Epidermal melanocyte (primary cell): ENCODE measurements around the gene COL2A1.
A peak's percentile ranks its signal among the peaks of the same experiment; 100 is the strongest.
"Not testable (repeated sequence)": the region's sequence is repeated elsewhere in the genome, so short reads cannot be mapped to it uniquely, and the experiment has no call there.

ENCODE experiments used
- DNase-seq: peaks from one replicate; pipeline ENCODE4 v3.0.0; 2011; ENCODE audit warnings: low spot score; ENCODE audit not compliant: insufficient read length

COL2A1 gene

DNA sequence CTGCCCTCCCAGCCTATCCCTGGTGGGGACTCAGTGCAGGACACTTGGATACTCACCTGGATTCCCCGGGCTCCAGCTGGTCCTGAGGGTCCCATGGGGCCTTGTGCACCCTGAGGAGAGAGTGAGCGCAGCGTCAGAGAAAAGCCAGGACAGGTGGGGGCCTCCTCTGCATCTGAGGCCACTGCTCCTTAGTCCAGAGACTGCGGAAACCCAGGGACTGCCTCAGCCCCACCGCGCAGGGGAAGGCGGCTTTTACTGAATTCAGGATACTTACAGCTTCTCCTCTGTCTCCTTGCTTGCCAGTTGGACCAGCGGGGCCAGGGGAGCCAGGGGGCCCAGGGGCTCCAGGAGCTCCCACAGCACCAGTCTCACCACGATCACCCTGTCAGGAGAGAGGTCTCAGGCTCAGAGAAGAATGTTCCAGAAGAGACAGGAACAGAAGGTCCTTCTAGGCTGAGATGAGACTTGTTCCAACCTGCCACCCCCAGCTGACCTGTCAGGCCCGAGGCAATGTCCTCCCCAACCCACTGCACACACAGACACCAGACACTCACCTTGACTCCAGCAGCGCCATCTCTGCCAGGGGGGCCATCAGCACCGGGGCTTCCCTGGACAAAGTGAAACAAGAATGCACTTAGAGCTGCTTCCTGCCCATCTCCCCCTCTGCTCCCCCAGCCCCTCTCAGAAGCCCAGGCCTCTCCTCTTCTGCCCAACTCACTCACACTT lies 27.1 kb downstream of the COL2A1 start:
- DNase-seq = no peak

DNA sequence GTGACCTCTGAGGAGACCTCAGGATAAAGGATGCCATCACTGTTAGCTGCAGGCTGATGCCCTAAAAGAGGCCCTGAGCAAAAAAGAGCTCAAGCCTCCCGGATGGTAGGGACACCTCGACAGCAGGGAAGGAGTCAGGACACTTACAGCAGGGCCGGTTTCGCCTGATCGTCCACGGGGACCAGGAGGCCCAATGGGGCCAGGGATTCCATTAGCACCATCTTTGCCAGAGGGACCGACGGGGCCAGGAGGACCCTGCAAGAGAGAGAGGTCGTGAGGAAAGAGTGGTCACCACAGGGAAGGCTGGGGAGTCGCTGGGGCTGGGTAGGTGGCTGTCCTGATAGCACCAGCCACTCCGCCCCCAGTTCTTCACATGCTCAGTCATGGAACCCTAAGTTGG lies 28.5 kb downstream of the COL2A1 start:
- DNase-seq = no peak

DNA sequence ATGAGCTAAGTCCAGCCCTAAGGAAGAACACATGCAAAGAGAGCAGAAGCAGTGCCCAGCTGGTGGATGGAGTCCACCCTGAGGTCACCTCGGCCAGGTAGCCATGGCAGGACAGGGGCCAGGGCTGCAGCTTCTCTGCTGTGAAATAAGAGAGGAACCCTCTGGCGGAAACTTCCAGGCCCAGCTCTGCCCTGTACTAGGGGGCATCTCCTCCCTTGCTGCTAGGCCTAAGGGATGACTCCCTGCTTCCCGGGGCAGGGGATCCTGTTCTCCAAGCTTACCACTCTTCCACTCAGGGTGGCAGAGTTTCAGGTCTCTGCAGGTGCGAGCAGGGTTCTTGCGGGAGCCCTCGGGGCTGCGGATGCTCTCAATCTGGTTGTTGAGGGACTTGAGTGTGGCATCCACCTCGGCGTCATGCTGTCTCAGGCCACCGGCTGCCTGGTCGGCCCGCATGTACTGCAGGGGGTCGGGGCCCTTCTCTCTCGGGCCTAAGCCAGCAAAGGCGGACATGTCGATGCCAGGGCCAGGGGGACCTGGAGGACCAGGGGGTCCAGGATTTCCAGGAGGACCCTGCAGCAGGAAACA lies 29.1 kb downstream of the COL2A1 start:
- DNase-seq = no peak

DNA sequence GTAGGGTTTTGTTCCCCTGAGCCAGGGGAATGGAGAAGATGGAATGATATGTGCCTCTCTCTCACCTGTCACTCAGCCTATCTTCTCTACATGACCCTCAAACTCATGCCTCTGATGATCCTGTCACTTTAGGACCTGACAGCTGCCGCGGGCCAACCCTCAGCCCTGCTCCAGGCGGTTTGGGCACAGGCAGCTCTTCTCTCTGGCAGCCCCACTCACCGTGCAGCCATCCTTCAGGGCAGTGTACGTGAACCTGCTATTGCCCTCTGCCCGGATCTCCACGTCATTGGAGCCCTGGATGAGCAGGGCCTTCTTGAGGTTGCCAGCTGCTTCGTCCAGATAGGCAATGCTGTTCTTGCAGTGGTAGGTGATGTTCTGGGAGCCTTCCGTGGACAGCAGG lies 30.4 kb downstream of the COL2A1 start:
- no peak for DNase-seq

DNA sequence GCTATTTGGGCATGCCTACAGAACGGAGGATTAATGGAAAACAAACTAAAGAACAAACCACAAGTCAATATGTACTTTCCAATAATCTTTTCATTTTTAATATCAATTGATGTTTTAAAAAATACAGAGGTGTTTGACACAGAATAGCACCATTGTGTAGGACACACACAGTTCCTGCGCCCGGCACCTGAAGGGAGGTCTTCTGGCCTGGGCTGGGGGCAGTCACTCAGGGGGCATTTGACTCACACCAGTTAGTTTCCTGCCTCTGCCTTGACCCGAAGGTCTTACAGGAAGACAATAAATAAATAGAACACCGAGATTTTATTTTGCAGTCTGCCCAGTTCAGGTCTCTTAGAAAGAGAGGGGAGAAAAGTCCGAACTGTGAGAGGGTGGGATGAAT lies 31.4 kb downstream of the COL2A1 start:
- DNase-seq = no peak

DNA sequence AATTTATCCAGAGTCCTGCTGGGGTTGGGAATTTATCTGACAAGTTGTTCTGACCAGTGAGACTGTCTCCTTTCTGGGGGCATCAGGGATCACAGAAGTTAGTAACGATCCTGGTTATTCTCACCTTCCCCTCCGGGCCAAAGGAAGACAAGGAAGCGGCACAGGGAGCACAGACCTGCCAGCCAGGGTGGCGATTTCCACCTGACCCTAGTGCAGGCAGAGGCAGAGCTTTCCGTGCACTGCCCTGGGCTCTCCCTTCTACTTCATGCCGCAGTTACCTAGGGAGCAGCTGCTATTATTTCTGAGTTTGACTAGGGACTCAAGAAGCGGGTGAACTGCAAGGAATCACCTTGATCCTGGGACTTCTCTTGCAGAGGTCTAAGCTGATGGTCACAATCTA lies 33.4 kb downstream of the COL2A1 start:
- no peak for DNase-seq

DNA sequence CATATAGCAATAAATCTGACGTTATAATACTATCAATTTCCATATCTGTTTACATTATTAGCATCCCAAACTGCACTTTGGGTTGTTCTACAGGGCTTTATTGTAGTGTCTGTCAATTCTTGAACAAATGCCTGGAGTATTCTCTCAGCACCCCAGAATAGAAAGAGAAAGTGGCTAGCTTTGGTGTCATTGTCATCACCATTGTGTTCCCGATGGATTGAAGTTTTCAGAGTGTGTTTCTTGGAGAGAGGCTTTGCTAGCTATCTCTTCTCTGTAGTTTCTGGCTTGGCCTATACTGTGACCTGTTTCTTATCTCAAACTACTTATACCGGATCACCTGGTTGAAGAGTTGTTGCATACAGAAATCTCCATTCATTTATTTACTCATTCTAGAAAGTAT lies 34.4 kb downstream of the COL2A1 start:
- DNase-seq = no peak

DNA sequence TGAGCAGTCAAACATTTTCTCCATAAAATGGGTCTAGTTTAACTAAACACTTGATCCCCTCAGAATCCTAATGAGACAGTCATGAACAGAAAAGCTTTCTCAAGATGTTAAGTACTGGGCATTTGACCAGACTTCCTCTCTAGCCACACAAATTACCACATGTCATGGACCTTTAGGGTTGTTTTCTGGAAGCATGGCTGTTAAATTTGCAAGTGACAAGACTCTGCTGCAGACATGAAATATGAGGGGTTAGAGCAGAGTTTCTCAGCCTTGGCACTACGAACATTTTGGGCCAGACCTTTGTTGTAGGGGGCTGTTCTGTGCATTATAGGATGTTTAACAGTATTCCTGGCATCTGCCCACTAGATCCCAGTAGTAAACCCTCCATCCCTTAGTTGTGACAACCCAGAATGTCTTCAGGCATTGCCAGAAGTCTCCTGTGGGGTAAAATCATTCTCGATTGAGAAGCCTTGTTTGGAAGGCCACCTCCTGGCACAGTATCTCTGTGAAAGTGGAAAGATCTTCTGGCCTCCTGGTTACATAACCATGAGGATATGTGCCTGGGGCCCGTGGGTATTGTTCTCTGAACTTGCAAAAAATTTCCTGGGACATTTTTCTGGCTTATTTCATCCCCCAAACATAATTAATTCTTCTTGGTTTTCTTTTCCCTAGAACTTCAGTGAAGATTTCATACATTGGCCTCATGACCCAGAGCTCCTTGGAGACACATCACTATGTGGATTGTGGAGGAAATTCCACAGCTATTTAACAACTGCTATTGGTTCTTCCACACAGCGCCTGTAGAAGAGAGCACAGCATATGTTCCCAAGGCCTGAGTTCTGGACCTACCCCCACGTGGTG lies 36.6 kb downstream of the COL2A1 start:
- DNase-seq = no peak

DNA sequence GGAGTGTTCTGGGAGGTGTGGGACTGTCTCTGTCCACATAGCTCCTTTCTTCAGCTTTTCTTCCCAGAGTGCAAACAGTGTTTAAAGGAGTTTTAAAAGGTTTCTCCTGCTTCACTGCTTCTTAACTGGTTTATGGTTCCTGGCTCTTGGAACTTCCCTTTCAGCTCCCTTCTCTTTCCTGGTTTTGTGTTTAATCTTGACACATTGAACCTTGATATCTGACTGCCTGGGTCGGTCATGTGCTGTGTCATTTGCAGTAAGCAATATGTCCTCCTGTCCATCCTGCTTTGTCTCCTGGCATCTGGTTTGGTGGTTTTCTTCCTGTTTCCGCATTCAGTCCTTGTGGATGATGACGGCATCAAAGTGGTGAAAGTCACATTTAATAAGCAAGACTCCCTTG lies 38.7 kb downstream of the COL2A1 start:
- DNase-seq = no peak

DNA sequence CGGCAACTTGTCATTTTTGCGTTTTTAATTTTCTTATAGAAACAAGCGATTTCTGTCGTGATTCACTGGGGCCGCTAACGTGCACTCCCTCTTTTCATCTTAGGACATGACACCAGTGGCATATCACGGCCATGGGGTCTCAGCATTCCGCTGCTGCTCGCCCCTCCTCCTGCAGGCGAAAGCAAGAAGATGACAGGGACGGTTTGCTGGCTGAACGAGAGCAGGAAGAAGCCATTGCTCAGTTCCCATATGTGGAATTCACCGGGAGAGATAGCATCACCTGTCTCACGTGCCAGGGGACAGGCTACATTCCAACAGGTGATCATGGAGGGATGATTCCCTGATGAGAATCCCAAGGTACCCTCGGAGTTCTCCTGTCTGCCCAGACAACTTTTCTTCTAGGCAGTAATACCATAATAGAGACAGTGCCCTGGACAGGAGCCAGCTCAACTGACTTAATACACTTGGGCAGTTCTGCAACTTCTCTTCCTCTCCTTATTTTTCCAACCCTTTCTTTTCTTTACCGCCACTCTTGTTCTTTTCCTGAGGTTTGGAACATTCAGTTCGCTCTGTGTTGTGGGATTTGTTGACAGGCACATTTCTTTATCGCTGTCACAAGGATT lies 40.1 kb downstream of the COL2A1 start:
- no peak for DNase-seq

DNA sequence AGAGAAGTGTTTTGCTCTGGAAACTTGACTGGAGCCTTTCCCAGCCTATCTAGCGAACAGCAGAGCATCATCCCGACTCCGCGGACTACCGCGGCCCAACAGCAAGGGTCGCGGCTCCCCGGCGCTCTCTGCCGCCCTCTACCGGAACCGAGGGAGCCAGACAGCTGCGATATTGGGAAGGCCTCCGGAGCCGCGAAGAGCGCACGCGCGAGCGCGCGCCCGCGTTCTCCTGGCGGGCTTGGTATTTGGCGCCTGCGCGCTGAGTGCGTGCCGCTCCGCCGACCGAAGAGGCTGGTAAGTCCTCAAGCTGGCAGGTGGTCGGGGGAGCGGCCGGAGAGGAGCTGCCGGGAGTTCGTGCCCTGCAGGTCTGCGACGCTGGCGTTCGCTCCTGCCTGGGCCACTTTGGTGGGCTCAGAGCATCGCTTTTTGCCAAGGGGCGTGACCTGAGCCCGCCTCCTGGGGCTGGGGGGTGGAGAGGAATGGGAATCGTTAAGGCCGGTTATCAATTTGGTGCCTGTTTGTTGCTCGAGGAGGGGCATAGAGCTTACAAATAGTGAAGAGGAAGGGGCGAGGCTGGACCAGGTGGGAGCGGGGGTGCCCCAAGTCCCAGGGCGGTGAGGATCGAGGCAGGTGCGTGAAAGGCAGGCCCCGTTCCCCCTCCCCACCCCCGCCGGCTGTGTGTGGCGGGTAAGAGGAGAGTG lies 40.8 kb downstream of the COL2A1 start, which contains the start of gene TMEM106C:
Gene TMEM106C, plus strand, starts transcription at position 257 of the 701 bp plus-strand sequence. CDS start 641 bp downstream, outside the sequence.
- peak; percentile 90 for DNase-seq

DNA sequence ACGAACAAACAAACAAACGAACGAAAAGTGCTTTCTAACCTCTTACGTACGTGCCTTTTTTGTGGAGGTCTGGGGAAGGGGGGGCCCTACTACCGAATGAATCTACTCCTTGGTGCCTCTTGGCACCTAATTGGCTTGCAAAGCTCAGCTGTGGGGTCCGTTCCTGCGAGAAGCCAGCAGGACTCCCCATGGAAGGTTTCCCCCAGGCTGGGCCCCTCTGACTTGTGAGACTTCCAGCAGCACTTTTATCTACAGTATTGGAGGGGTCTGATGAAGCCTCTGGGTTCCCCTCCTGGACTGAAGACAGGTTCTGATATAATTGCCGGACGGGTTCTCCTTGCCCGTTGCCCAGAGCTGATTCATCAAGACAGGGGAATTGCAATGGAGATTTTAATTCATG lies 42.1 kb downstream of the COL2A1 start:
- no peak for DNase-seq

DNA sequence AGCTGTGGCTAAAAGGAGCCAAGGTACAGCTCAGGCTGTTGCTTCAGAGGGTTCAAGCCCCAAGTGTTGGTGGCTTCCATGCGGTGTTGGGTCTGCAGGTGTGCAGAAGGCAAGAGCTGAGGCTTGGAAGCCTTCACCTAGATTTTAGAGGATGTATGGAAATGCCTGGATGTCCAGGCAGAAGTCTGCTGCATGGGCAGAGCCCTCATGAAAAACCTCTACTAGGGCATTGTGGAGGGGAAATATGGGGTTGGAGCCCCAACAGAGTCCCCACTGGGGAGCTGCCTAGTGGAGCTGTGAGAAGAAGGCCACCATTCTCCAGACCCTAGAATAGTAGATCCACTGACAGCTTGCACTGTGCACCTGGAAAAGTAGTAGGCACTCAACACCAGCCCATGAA lies 46.6 kb downstream of the COL2A1 start:
- not testable (repeated sequence) for DNase-seq

DNA sequence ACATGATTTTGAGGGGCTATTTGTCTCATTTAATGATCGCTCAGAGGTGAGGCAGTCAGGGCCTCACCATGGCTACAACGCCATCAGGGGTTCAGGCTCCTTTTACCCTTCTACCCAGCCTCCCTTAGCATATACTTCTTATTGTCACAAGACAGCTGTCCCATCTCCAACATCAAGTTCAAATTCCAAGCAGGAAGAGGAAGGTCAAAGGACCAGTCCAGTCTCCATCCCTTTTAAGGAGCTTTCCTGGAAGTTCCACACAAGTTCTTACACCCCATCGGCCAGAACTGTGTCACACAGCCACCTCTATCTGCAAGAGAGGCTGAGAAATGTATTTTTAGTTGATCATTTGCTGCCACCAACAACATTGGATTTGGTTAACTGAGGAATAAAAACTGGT lies 49.2 kb downstream of the COL2A1 start:
- no peak for DNase-seq

DNA sequence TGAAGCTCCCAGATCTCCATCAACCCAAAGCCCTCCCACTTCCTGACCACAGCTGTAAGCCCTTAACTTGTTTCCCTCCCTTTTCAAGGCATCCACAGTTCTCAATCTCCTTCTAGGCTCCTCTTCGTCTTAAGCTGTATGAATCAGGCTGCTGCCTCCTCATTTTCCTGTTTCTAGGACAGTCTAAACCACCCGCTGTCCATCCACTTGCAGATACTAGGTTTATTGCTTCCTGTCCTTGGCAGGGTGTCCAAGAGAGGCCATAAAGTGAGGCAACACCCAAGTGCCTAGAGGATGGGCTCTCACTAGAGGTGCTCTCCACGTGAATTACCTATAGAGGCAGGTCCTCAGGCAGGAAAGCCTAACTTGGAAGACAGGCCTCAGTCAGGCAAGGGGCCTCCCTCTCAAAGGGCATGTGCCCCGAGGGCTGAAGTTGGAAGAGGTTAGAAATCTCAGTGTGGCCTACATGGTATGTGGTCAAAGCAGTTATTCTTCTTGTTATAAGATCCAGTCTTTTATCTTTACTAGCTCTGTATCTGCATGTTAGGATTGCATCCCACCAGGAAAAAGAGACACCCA lies 49.7 kb downstream of the COL2A1 start:
- DNase-seq = no peak

DNA sequence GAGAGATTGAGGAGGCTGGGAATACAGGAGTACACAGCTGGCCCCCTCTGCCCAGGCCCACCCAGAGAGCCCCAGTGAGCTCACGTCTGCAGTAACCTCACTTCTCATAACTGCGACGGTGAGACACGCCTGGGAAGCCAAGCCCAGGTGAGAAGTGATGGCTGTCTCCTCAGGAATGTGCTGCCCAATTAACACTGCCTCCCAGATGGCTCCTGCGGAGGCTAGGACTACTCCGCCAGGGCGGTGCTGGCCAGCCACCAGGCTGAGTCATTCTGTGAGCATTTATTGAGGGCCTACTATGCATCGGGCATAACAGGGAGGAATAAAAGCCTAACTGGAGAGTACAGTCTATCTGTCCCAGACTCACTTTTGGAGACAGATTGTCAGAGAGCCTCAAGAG lies 50.2 kb downstream of the COL2A1 start:
- no peak for DNase-seq

DNA sequence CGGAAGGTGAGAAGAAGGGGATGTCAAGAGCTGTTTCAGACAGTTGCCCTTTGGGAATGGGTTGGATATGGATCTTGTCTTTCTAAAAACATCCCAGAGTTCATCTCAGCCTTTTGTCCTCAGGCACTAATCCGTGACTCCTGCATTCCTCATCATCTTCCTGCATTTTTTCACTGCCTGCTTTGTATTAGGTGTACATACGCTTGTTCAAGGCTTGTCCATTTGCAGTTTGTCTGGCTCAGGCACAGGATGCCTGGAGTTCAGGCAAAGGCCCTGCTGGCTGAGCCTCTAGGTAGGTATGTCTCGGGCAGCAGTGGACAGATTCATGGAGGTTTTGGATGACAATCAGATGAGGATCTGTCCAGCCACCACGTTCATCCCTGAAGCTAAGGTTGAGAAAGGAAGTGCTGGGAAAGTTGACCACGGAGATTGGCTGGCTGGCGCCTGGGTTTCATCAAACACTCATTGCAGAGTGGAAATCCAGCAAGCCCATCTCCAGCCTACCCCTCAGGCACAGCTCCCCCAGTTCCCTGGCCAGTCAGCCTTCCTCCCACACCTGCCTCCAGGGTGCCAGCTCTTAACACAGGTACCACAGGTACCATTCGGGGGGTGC lies 53.3 kb downstream of the COL2A1 start:
- DNase-seq = no peak

DNA sequence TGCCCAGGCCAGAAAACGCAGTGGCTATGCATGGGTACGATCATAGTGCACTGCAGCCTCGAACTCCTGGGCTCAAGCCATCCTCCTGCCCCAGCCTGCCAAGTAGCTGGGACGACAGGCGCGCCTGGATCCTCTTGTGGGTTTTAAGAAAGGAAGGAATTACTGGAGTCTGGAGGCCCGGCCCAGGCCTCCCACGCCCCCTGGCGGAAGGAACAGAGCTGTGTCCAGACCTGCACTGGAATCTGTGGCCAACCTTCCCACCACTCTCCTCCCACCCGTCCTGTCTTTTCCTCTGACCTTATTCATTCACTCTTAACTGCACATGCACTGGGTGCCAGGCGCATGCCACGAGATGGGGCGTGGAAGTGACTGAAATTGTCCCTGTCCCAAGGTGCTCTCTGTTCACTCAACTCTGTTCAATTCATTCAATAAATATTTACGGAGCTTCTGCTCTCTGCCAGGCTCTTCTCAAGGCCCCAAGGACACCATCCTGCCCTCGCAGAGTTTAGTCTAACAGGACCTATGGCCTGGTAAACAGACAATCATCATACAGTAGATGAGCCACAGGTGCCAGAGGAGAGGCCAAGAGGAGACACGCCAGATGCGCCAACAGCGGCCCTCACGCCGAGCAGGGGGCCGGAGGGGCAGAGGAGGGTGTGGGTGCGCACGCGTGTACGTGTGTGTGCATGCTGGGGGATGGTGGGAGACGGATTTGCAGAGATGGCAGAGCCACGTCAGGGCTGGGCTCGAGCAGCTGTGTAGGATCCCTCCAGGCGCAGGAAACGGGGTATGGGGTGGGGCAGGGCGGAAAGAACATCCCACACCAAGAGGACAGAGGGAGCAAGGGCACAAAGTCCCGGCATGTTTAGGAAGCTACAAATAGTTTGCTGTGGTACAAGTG lies 54.6 kb downstream of the COL2A1 start:
- peak; percentile 95 for DNase-seq

DNA sequence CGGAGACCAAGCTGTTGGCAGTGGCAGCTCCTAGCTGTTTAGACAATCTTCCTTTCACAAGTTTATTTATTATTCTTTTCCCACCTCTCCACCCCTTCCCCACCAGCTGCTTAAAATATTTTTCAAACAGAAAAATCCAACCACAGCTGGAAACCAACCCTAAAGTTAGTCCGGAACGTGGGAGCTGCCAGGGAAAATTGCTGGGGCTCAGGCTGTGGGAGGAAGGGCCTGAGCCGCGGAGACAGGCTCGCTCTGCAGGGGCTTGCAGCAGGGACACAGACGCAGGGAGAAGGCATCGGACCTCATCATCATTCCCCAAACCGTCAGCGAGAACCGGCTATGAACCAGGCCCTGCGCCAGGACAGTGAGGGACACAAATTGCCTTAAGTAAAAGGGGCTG lies 56.9 kb downstream of the COL2A1 start:
- no peak for DNase-seq
